Stimulated activated CD4-positive, alpha-beta T cell treated with anti-CD3 and anti-CD28 coated beads, Interleukin-2, amount 100 ng/mL, for 48 hours (primary cell): ENCODE measurements around the gene TIGIT.

Source experiments
- DNase-seq, 2 donors: peaks; one replicate each; pipeline ENCODE4 v3.0.0-alpha.2; 2020

TIGIT gene

GRCh38 chr3:114313426-114313825, 19.6 kb downstream of the TIGIT start:
- no peak for DNase-seq

- DNase-seq, result no peak
These were observed 20.5 kb downstream of the TIGIT start for GRCh38 chr3:114314282-114314681.

GRCh38 chr3:114318295-114318694, 24.5 kb downstream of the TIGIT start:
- no peak for DNase-seq

GRCh38 chr3:114319453-114319852, 25.6 kb downstream of the TIGIT start:
- no peak for DNase-seq

GRCh38 chr3:114320246-114320645, 26.4 kb downstream of the TIGIT start:
- DNase-seq, result no peak

GRCh38 chr3:114323546-114324254, 29.9 kb downstream of the TIGIT start:
- no peak for DNase-seq

GRCh38 chr3:114327665-114328064, 33.8 kb downstream of the TIGIT start:
- DNase-seq, result no peak

- DNase-seq, result no peak
These were observed 34.5 kb downstream of the TIGIT start for GRCh38 chr3:114328345-114328744.

- no peak for DNase-seq
These were observed 36.0 kb downstream of the TIGIT start for GRCh38 chr3:114329823-114330222.

- no peak for DNase-seq
These were observed 37.2 kb downstream of the TIGIT start for GRCh38 chr3:114331007-114331406.

- no peak for DNase-seq
These were observed 37.9 kb downstream of the TIGIT start for GRCh38 chr3:114331710-114332109.

- no peak for DNase-seq
These were observed 38.7 kb downstream of the TIGIT start for GRCh38 chr3:114332342-114333179.

- DNase-seq, result no peak
These were observed 39.5 kb downstream of the TIGIT start for GRCh38 chr3:114333180-114333922.

GRCh38 chr3:114333923-114334240, 40.1 kb downstream of the TIGIT start:
- no peak for DNase-seq

GRCh38 chr3:114336122-114336697, 42.4 kb downstream of the TIGIT start:
- no peak for DNase-seq

- no peak for DNase-seq
These were observed 43.0 kb downstream of the TIGIT start for GRCh38 chr3:114336857-114337256.

GRCh38 chr3:114338651-114339357, 45.0 kb downstream of the TIGIT start:
- no peak for DNase-seq

GRCh38 chr3:114344492-114344891, 50.7 kb downstream of the TIGIT start:
- DNase-seq, result no peak

GRCh38 chr3:114350271-114350670, 56.4 kb downstream of the TIGIT start:
- DNase-seq, result no peak

- no peak for DNase-seq
These were observed 56.9 kb downstream of the TIGIT start for GRCh38 chr3:114350690-114351089.

- DNase-seq, result no peak
These were observed 57.4 kb downstream of the TIGIT start for GRCh38 chr3:114351123-114351821.

- DNase-seq, result no peak
These were observed 58.0 kb downstream of the TIGIT start for GRCh38 chr3:114351822-114352145.
